Stimulated activated CD8-positive, alpha-beta memory T cell treated with anti-CD3 and anti-CD28 coated beads, Interleukin-12 subunit alpha, Interleukin-12 subunit beta, amount 100 ng/mL, for 24 hours (primary cell): ENCODE data around the gene GRIK2.
"Not testable (repeated sequence)": the region's sequence is repeated elsewhere in the genome, so short reads cannot be mapped to it uniquely, and the experiment has no call there.

ENCODE experiments used
- DNase-seq: peaks from one replicate; pipeline ENCODE4 v3.0.0-alpha.2; 2020; ENCODE audit errors: extremely low read depth

Gene GRIK2

GRCh38 chr6:101393251-101393828, at the start of gene GRIK2:
Gene GRIK2 (plus strand): TSS chr6:101393708.
- DNase-seq, result no peak

GRCh38 chr6:101344885-101345284, 48.6 kb upstream of the GRIK2 start:
- DNase-seq, result no peak

- DNase-seq, result no peak
Measured at GRCh38 chr6:101348816-101349215, 44.7 kb upstream of the GRIK2 start.

- DNase-seq, result not testable (repeated sequence)
Measured at GRCh38 chr6:101350631-101351030, 42.9 kb upstream of the GRIK2 start.

DNA sequence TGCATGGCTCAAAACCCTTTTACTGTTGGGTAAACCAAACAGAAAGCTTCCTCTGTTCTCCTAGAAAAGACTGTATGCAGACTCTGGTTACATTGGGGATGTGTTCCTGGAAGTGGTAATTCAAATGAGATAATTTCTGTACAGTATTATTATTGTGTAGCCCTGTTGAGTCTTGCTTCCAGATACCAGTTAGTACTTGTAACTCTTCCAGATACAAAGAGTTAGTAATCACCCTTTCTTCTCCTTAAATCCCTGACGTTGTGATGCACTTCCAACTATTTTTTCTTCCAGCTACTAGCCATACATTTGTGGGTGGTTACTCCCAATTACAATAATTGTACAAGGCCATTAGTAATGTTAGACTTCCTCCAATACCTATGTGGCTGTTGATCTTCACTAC, 42.3 kb upstream of the GRIK2 start:
- DNase-seq, result no peak

DNA sequence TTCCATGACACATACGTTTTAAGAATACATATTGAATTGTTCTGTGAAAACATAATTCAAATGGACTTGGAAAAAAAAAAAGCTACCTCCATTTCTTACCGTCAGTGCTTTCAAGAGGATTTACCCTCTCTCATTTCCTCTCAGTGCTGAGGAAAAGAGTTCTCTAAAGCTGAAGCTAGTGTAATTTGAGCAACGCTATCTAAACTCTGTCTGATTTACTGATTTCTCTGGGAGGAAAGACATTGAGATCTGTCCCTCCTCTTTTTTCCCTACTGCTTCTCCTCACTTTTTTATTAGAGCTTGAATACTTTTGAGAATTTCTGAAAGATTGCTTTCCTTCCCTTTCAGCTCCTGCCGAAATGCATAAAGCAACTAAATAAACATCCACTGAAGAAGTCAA, 41.2 kb upstream of the GRIK2 start:
- DNase-seq, result no peak

DNA sequence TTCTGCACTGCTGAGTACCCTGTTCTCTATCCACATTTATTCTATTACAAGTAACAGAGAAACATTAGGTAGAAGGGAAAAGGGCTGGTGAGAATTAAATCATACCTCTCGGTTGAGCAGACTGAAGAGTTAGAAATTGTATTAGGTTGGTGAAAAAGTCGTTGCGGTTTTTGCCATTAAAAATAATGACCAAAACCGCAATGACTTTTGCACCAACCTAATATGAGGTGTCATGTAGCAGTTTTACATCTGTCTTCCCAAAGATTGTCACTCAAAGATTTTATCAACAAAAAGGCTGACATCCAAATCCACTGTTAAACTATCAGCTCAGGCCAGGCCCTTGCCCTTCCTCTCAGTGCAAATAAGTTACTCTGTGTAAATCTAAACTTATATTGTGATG, 28.3 kb upstream of the GRIK2 start:
- no peak for DNase-seq

- DNase-seq, result no peak
Measured at GRCh38 chr6:101379926-101380325, 13.6 kb upstream of the GRIK2 start.

GRCh38 chr6:101380897-101381630, 12.4 kb upstream of the GRIK2 start:
- no peak for DNase-seq

DNA sequence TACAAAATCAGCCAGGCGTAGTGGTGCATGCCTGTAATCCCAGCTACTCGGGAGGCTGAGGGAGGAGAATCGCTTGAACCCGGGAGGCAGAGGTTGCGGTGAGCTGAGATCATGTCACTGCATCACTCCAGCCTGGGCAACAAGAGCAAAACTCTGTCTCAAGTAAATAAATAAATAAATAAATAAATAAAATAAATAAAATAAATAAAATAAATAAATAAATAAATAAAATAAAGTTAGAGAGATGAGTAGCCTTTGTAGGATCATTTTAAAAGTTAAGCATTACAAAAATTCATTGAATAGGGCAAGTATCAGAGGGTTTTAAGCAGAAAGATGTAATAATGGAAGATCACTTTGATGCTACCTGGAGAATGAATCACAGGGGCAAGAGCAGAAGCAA, 9.8 kb upstream of the GRIK2 start:
- DNase-seq, result not testable (repeated sequence)

- no peak for DNase-seq
Measured at GRCh38 chr6:101386982-101387381, 6.5 kb upstream of the GRIK2 start.

DNA sequence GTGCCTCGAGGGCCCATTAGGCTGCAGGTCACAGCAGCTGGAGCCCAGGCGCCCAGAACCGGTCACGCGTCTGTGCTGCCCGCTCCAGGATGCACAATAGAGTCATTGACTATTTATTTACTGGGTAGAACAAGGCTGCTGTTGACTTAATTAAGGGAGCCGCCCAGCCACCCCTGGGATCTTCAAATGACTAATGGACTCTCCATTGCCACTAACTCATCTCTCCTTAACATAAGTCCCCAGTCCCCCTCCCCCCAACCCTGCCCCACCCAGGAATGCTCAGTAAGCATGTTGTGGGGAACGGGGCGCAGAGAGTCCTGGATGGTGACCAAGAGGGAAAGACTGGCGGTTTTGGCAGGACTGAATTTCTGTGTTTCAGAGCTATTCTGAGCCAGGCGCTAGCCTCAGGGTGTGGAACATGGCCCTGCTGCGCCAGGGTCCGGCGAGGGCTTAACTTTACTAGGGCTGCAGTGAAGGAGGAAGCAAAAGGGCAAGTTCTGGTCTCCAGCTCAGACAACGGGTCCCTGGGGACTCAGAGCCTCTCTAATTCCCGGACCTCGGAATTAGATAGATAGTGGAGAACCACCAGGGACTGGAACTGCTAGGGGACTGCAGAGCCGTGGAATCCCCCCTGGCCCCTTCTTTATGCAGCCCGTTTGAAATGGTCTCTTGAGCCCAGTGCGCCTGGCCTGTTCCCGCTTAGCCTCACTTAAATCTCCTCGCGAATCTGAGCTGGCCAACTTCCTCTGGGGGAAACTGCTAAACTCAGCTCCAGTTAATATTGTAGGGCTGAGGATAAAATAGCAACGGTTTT, 1.5 kb upstream of the GRIK2 start:
- no peak for DNase-seq

GRCh38 chr6:101392586-101393230, 800 bp upstream of the GRIK2 start:
- DNase-seq, result no peak

DNA sequence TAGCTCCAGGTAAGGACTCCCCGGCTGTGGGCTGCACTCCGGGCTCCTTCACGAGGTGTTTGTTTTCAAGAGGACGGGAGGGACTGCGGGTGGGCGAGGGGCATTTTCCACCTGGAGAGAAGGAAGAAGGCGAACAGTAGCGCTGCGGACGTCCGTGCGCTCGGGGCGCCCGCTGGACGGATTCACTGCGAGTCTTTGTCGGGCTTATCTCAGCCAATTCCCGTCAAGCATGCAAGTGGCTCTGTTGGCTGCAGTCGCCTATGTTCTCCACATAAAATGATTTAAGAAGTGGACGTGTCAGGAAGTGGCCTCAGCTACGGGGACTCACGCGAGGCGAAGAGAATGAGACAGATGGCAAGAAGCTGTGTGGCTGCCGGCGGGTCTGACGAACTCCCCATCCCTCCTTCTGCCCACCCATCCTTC, 332 bp downstream of the GRIK2 start:
- no peak for DNase-seq

DNA sequence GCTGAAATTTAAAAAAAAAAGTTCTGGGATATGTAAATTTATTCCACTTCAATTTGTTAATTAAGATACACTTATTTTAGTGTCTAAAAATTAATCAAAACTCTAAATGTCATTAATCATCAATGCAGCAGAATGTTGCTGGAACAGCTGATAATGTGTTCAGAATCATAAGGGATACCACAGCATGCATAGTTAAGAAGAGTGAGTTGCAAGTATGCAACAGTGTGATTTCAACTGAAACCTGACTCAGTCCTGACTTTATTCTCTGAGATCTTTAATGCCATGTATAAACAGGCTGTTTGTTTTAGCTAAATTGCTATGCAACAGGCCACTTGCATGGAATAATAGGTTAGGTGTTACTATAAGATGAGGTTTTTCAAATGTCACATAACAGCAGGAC, 1.4 kb downstream of the GRIK2 start:
- DNase-seq, result no peak

DNA sequence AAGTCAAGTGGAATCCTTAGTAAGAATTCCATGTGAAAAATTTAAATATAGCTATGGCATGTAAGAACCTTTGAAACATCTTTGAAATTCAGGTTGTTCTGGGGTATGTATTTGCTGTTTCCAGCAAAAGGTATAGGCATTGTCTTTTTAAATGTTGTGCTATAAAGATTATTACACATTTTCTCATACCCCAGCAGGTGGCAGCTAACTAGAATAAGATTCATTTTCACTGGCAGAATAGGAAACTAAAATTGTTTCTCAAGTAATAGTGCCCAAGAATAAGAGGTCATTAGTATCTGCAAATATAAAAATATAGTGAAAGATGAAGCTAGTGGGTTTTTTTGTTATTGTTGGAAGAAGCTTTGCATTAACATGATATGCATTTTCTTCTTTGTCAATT, 1.8 kb downstream of the GRIK2 start:
- DNase-seq, result no peak

GRCh38 chr6:101396548-101397173, 3.2 kb downstream of the GRIK2 start:
- no peak for DNase-seq

GRCh38 chr6:101397199-101397598, 3.7 kb downstream of the GRIK2 start:
- DNase-seq, result no peak

DNA sequence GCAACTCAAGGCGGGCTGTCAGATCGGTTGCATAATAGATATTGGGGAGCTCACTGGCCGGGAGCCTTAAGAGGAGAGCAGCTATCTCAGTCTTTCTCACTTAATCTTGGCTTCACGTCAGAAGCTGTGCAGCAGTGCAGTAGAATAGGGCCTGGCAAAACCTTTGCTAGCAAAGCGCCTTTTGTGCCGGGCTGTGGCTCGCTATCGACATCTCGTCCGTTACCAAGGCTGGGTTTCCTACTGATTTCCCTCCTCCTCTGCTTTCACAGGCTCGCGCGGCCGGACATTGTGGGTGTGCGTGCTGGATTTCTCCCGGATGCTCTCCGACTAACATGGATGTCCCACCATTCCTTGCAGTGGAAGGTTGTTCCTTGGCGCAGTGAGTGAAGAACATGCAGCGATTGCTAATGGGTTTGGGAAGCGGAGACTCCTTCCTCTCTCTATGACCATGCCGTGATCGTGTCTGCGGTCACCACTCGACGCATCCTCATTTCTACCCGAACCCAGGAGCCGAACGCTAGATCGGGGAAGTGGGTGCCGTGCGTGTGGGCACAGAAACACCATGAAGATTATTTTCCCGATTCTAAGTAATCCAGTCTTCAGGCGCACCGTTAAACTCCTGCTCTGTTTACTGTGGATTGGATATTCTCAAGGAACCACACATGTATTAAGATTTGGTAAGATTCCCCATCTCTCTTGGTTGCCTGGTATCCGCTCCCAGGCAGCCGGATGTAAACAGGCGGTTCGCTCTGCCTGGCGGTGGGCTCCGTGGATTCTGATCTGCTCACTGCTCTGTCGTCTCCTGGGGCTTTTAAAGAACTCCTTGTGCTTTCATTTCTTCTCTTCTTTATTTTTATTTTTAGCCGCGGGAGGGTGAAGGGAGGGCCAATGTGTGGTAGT, 5.5 kb downstream of the GRIK2 start:
- DNase-seq, result no peak

- DNase-seq, result no peak
Measured at GRCh38 chr6:101399616-101400162, 6.2 kb downstream of the GRIK2 start.
